Testis (tissue), 3 donors: ENCODE data around the gene OPRL1. TPM values are rescaled to one million over a fixed set of nuclear protein-coding genes. Genes with fewer than 3 reads are reported as not detected.

Experiments
- DNase-seq: peaks from one replicate; pipeline ENCODE4 v3.0.0-alpha.2; 2019
- H3K27ac ChIP-seq, 2 donors: fragments of 200-600 bp; sonication (generic); one replicate each; pipeline ENCODE4 v1.5.1; 2019
- H3K27me3 ChIP-seq: fragments of 200-600 bp; sonication (generic); one replicate; pipeline ENCODE4 v1.5.1; 2019
- H3K36me3 ChIP-seq: fragments of 200-600 bp; sonication (generic); one replicate; pipeline ENCODE4 v1.5.1; 2017; ENCODE audit warnings: low read depth; ENCODE audit errors: missing control alignments
- H3K4me1 ChIP-seq: fragments of 200-600 bp; sonication (generic); one replicate; pipeline ENCODE4 v1.5.1; 2019
- H3K4me3 ChIP-seq, 2 donors: fragments of 200-600 bp; sonication (generic); one replicate each; pipeline ENCODE4 v1.5.1; 2017 to 2019
- H3K9me3 ChIP-seq: fragments of 200-600 bp; sonication (generic); one replicate; pipeline ENCODE4 v1.5.1; 2017
- POLR2A ChIP-seq: fragments of 450-650 bp; IDR thresholded peaks from one replicate; pipeline ENCODE4 v1.6.1; 2017; ENCODE audit warnings: antibody characterized with exemption, mild to moderate bottlenecking, moderate library complexity
- WGBS, 2 donors: methylation state at CpG; one replicate each; pipeline ENCODE4 v1.1.5; 2018; 5-methylcytosine and 5-hydroxymethylcytosine counted together
- intact Hi-C: fragments of 100-400 bp; cut with DNase I; formaldehyde crosslinking; loops from one replicate; pipeline ENCODE4 v1.15.1; 2023; ENCODE audit warnings: low total_unique reads
- polyA plus RNA-seq: library from polyadenylated mRNA; stranded (reverse); fragments of 350-450 nt; fragmentation: Illumina TruSeq; extraction: RNeasy Lipid Tissue Mini Kit (QIAGEN cat#74804); gene quantifications from one replicate; pipeline ENCODE4 v1.2.3, GENCODE V29; 2014; ENCODE audit warnings: low read depth, low replicate concordance; ENCODE audit not compliant: insufficient read depth
- total RNA-seq, 2 donors: library from RNA; depleted of rRNA; stranded (reverse); fragments of >200 nt; gene quantifications; one replicate each; pipeline ENCODE4 v1.2.3, GENCODE V29; 2016
- TF ChIP-seq, protein P1 (sequence below), 3 experiments: fragments of 450-650 bp in 2 of 3; fragments of 200-600 bp in 1 of 3; sonication (generic) in 1 of 3; IDR thresholded peaks; one replicate each; pipeline ENCODE4 v1.5.1; 2016 to 2019; ENCODE audit warnings: antibody characterized with exemption in 3 of 3, mild to moderate bottlenecking in 2 of 3, moderate library complexity in 1 of 3

The OPRL1 gene
- total and polyA plus RNA-seq, 3 donors from 2014 or later = 6.0 to 9.4 (median 7.7) TPM

DNA sequence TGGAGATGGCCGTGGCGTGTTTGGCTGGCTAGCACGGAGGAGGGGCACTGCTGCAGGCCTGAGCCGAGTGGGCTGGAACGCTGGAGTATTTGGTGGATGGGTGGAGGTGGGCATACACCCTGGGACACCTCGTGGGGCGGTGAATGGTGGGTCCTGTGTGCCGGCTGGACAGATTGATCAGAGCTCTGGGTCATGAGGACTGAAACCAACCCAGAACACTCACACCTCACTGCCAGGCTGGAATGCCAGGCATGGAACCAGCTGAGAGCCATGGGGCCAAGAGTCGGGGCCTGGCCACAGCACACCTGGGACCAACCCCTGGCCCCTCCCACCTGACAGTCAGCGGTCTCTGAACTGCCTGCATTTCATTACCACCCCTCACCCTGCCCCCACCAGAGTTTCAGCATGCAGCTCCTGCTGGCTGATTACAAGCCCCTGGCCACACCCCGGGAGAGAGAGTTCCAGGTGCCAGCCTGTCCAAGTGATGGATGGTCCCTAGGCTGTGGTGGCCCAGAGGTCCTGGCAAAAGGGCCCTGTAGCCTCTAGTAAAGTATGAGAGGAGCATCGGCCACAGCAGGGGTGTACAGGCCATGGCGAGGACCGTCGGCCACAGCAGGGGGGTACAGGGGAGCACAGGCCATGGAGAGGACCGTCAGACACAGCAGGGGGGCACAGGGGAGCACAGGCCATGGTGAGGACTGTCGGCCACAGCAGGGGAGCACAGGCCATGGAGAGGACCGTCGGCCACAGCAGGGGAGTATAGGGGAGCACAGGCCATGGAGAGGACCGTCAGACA lies 24.2 kb downstream of the OPRL1 start:
- Histone ChIP-seq H3K27ac (no peak overlapping the region), H3K27me3 (no peaks in the 10 kb centered on the region), H3K4me1 (peaks cover 5% of the 10 kb centered on the region), H3K36me3 (no peaks in the 10 kb centered on the region), H3K4me3 (no peak overlapping the region), H3K9me3 (no peaks in the 10 kb centered on the region)
- intact Hi-C loops = no loop called here
- TF ChIP-seq, protein P1, sequence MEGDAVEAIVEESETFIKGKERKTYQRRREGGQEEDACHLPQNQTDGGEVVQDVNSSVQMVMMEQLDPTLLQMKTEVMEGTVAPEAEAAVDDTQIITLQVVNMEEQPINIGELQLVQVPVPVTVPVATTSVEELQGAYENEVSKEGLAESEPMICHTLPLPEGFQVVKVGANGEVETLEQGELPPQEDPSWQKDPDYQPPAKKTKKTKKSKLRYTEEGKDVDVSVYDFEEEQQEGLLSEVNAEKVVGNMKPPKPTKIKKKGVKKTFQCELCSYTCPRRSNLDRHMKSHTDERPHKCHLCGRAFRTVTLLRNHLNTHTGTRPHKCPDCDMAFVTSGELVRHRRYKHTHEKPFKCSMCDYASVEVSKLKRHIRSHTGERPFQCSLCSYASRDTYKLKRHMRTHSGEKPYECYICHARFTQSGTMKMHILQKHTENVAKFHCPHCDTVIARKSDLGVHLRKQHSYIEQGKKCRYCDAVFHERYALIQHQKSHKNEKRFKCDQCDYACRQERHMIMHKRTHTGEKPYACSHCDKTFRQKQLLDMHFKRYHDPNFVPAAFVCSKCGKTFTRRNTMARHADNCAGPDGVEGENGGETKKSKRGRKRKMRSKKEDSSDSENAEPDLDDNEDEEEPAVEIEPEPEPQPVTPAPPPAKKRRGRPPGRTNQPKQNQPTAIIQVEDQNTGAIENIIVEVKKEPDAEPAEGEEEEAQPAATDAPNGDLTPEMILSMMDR (IDR thresholded peaks at IDR 0.05) = no peak
- TF ChIP-seq POLR2A = no peak
- WGBS, 2 donors = 72 to 79% methylated on average over 17 to 20 of the region's 20 CpGs
- peak; percentile 8 for DNase-seq

DNA sequence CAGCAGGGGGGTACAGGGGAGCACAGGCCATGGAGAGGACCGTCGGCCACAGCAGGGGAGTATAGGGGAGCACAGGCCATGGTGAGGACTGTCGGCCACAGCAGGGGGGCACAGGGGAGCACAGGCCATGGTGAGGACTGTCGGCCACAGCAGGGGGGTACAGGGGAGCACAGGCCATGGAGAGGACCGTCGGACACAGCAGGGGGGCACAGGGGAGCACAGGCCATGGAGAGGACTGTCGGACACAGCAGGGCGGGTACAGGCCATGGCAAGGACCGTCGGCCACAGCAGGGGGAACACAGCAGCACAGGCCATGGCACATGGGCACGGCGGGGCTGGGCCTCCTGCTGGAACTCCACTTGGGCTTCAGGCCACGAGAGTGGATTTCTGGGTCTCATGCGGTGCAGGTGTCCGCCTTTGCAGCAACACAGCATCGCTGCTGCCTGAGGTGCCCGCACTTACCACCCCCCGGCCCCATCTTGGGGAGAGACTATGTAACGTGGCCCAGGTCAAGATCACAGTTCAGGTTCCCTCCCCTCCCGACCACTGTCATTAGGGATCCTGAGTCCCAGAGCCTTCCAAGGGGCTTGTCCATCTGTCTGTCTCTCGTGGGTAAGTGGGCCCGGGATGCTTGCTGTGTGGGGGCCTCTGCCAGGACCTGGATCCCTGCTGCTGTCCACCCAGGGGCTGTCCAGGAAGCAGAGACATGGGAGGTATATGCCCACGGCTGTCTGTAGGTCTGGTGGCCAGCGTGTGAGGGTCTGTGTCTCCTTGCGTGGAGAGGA lies 25.0 kb downstream of the OPRL1 start:
- Histone ChIP-seq H3K36me3 (no peaks in the 10 kb centered on the region), H3K9me3 (no peaks in the 10 kb centered on the region), H3K4me3 (no peak overlapping the region), H3K27me3 (no peaks in the 10 kb centered on the region), H3K27ac (no peak overlapping the region), H3K4me1 (peaks cover 5% of the 10 kb centered on the region)
- TF ChIP-seq, protein P1 (IDR thresholded peaks at IDR 0.05) = no peak
- TF ChIP-seq POLR2A = no peak
- 89 to 95% methylated on average over 14 to 22 of the region's 25 CpGs for WGBS, 2 donors
- DNase-seq = peak; percentile 11
- intact Hi-C loops = no loop called here

DNA sequence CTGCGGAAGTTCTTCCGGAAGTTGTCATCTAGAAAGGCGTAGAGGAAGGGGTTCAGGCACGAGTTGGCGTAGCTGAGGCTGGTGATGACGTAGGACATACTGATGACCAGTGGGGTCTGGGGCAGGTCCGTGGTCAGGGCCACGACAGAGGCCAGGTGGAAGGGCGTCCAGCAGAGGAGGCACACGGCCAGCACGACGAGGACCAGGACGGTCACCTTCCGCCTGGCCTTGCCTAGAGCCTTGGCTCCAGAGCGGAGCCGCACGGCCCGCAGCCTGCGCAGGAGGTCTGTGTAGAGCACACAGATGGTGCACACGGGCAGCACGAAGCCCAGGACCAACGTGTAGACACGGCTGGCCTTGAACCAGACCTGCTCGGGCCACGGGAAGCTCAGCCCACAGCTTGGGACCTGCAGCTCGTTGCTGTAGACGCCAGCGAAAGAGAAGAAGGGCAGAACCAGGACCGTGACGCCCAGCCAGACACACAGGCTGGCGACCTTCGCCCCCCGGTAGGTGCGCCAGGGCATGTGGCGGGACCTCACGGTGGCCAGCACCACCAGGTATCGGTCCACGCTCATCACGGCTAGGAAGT lies 26.1 kb downstream of the OPRL1 start:
- no peak for DNase-seq
- Histone ChIP-seq H3K4me1 (peaks cover 5% of the 10 kb centered on the region), H3K36me3 (no peaks in the 10 kb centered on the region), H3K9me3 (no peaks in the 10 kb centered on the region), H3K27ac (no peak overlapping the region), H3K4me3 (no peak overlapping the region), H3K27me3 (no peaks in the 10 kb centered on the region)
- 91 to 92% methylated on average over 31 to 39 of the region's 39 CpGs for WGBS, 2 donors
- TF ChIP-seq, protein P1 (IDR thresholded peaks at IDR 0.05) = no peak
- no peak for TF ChIP-seq POLR2A
- intact Hi-C loops = no loop called here

DNA sequence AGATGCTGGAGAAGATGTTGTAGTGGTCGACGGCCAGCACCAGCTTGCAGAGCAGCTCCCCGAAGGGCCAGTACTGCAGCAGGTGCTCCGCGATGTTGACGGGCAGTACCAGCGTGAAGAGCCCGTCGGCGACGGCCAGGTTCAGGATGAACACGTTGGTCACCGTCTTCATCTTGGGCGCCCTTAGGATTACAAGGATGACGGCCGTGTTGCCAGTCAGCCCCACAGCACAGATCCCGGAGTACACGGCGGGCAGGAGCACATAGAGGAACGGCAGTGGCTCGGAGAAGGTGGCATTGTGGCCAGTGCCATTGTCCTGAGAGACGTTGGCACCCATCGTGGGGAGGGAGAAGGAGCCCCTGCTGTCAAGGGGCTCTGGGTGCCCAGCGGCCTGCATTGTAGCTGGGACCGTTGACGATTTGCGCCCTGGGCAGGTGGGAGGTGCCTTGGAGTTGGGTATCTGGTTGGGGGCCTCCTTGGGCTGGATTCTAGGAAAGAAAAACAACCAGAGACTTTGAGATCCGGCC lies 26.6 kb downstream of the OPRL1 start:
- DNase-seq = no peak
- H3K4me1 ChIP-seq = peaks cover 5% of the 10 kb centered on the region
- H3K9me3 ChIP-seq = no peaks in the 10 kb centered on the region
- H3K4me3 ChIP-seq = no peak overlapping the region
- H3K36me3 ChIP-seq = no peaks in the 10 kb centered on the region
- intact Hi-C loops = no loop called here
- no peaks in the 10 kb centered on the region for H3K27me3 ChIP-seq
- TF ChIP-seq, protein P1 (IDR thresholded peaks at IDR 0.05) = no peak
- TF ChIP-seq POLR2A = no peak
- 82 to 90% methylated on average over 19 to 28 of the region's 28 CpGs for WGBS, 2 donors
- no peak overlapping the region for H3K27ac ChIP-seq
